Peyer's patch (tissue), 4 donors: ENCODE measurements around the gene AFG3L2.

ENCODE experiments used
- CTCF ChIP-seq, 6 experiments: fragments of 450-650 bp in 4 of 6; fragments of 200-600 bp in 2 of 6; sonication (generic) in 1 of 6; IDR thresholded peaks; one replicate each; pipeline ENCODE4 v1.5.1; 2017 to 2019; ENCODE audit warnings: antibody characterized with exemption in 6 of 6, mild to moderate bottlenecking in 3 of 6, moderate library complexity in 1 of 6
- POLR2A ChIP-seq, 2 donors: fragments of 450-650 bp; IDR thresholded peaks; one replicate each; pipeline ENCODE4 v1.5.1; 2017; ENCODE audit warnings: antibody characterized with exemption in 2 of 2, mild to moderate bottlenecking in 2 of 2, moderate library complexity in 2 of 2

- TF ChIP-seq CTCF (IDR thresholded peaks at IDR 0.05) = no peak
- TF ChIP-seq POLR2A (IDR thresholded peaks at IDR 0.05) = no peak
These were observed 10.6 kb downstream of the AFG3L2 start for GRCh38 chr18:12366379-12366778.
